Effector CD4-positive, alpha-beta T cell (primary cell): Measurements from ENCODE around the gene PTGR2.
"Not testable (repeated sequence)": the region's sequence is repeated elsewhere in the genome, so short reads cannot be mapped to it uniquely, and the experiment has no call there.

Experiments used
- DNase-seq: peaks from one replicate; pipeline ENCODE4 v3.0.0-alpha.2; 2020
- total RNA-seq: gene quantifications from one replicate; lab custom pipeline; 2026; lab: John Stamatoyannopoulos, UW

PTGR2 gene
- total RNA-seq, result 1.3 reads per million

- peak; percentile 88 for DNase-seq
Observed at GRCh38 chr14:73851567-73852382, at the start of gene PTGR2. PTGR2 (plus strand) TSS chr14:73851831; CDS start chr14:73858863, 7,032 bp downstream.

GRCh38 chr14:73802431-73803188, 49.0 kb upstream of the PTGR2 start:
- DNase-seq, result no peak

- DNase-seq, result no peak
Observed at GRCh38 chr14:73804636-73805035, 47.0 kb upstream of the PTGR2 start.

GRCh38 chr14:73807457-73807856, 44.2 kb upstream of the PTGR2 start:
- DNase-seq, result no peak

GRCh38 chr14:73809391-73809790, 42.2 kb upstream of the PTGR2 start:
- no peak for DNase-seq

GRCh38 chr14:73810478-73811163, 41.0 kb upstream of the PTGR2 start:
- no peak for DNase-seq

- DNase-seq, result no peak
Observed at GRCh38 chr14:73811164-73811503, 40.5 kb upstream of the PTGR2 start.

GRCh38 chr14:73814153-73814552, 37.5 kb upstream of the PTGR2 start:
- DNase-seq, result no peak

- no peak for DNase-seq
Observed at GRCh38 chr14:73815849-73816248, 35.8 kb upstream of the PTGR2 start.

GRCh38 chr14:73816393-73816816, 35.2 kb upstream of the PTGR2 start:
- DNase-seq, result no peak

- DNase-seq, result no peak
Observed at GRCh38 chr14:73817020-73817655, 34.5 kb upstream of the PTGR2 start.

GRCh38 chr14:73818821-73819220, 32.8 kb upstream of the PTGR2 start:
- no peak for DNase-seq

GRCh38 chr14:73820631-73821030, 31.0 kb upstream of the PTGR2 start:
- no peak for DNase-seq

- DNase-seq, result no peak
Observed at GRCh38 chr14:73823339-73823885, 28.2 kb upstream of the PTGR2 start.

- no peak for DNase-seq
Observed at GRCh38 chr14:73824127-73824526, 27.5 kb upstream of the PTGR2 start.

GRCh38 chr14:73824536-73824935, 27.1 kb upstream of the PTGR2 start:
- DNase-seq, result no peak

GRCh38 chr14:73825551-73826188, 26.0 kb upstream of the PTGR2 start:
- DNase-seq, result peak; percentile 74

- DNase-seq, result not testable (repeated sequence)
Observed at GRCh38 chr14:73827190-73827589, 24.4 kb upstream of the PTGR2 start.

GRCh38 chr14:73829071-73829470, 22.6 kb upstream of the PTGR2 start:
- no peak for DNase-seq

GRCh38 chr14:73829526-73830431, 21.9 kb upstream of the PTGR2 start:
- no peak for DNase-seq

GRCh38 chr14:73833034-73833433, 18.6 kb upstream of the PTGR2 start:
- no peak for DNase-seq
